HG03135 (cell line): ENCODE measurements around the gene MAL.

ENCODE experiments used
- ATAC-seq: cut with Tn5 transposase; IDR thresholded peaks from one replicate; pipeline ENCODE4 v1.9.1; 2021; ENCODE audit warnings: mild to moderate bottlenecking, moderate library complexity; ENCODE audit not compliant: unreplicated experiment

Gene MAL

DNA sequence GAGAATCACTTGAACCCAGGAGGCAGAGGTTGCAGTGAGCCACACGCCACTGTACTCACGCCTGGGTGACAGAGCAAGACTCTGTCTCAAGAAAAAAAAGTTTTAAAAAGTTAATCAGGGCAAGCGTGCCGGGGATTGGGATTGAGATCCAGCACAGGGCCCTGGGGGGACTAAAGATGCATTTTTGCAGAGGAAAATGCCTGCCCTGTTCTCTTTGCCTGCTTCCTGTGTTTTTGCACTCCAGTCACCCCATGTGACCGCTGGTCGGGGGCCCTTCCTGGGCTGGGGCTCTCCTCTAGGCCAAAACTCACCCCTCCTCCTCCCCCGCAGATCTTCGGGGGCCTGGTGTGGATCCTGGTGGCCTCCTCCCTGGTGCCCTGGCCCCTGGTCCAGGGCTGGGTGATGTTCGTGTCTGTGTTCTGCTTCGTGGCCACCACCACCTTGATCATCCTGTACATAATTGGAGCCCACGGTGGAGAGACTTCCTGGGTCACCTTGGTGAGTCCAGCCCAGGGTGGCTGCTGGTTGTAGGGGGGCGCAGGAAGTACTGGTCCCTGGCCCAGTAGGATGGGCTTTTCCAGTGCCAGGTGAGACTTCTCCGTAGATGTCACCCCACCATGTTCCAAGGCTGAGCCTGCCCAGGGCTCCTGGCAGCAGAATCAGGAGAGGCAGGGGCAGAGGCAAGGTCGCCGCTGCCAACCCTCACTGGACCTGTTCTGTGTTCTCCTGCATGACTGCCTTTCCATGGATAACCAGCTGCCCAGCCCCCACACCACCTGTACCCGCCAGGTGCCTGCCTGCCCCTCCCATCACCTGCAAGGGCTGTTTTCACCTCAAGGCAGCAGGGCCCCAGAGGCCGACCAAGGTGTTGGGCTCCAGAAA lies 22.4 kb downstream of the MAL start:
- no peak for ATAC-seq

DNA sequence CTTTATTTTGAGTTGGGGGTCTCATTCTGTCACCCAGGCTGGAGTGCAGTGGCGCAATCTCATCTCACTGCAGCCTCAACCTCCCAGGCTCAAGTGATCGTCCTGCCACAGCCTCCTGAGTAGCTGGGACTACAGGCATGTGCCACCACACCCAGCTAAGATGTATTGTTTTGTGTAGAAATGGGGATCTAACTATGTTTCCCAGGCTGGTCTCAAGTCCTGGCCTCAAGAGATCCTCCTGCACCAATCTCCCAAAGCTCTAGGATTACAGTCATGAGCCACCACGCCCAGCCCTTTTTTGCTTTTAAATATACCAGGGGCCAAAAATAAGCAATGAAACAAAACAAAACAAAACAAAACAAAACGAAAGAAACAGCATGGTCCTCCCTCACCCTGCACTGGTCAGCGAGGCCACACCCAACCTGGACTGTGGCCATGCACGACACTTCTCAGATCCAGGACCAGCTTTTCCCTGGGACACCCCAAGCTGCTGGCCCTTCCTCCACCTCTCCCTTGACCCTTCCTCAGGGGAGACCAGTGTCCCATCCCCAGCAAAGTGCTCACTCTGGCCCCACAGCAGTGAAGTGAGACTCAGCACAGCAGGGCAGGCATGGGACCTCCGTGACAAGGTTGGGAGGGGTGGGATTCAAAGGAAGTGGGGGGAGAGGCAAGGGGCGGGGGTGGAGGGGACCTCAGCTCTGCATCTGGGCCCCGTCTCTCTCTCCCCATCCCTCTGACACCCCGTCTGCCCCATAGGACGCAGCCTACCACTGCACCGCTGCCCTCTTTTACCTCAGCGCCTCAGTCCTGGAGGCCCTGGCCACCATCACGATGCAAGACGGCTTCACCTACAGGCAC lies 23.5 kb downstream of the MAL start:
- ATAC-seq: no peak

DNA sequence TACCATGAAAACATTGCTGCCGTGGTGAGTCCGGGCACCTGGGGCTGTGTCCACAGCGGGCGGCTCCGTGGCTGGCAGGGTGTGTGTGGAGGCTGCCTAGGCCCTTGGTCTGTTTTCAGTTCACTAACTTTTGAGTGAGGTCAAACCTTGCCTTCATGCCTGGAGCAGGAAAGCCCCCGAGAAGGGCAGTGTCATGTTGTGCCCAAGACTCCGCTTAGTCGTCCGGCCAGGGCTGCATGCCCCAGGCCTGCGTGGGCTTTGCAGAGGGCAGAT lies 24.1 kb downstream of the MAL start:
- ATAC-seq: no peak

DNA sequence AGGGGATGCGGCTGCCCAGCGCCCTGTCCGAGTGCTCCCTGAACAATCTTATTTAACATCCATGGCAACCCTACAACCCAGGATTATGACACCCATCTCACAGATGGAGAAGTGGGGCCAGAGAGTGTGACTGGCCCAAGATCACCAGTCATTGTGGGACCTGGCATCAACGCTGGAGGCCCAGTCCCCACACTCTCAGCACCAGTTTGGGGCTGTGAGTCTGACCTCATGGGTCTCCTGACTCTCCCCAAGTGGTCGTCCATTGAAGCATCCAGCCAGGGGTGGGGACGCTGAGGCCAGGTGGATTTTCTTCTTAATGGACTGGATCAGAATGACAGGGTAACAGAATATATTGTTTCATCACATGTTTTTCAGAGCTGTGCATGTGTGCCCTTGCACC lies 24.5 kb downstream of the MAL start:
- ATAC-seq: no peak

DNA sequence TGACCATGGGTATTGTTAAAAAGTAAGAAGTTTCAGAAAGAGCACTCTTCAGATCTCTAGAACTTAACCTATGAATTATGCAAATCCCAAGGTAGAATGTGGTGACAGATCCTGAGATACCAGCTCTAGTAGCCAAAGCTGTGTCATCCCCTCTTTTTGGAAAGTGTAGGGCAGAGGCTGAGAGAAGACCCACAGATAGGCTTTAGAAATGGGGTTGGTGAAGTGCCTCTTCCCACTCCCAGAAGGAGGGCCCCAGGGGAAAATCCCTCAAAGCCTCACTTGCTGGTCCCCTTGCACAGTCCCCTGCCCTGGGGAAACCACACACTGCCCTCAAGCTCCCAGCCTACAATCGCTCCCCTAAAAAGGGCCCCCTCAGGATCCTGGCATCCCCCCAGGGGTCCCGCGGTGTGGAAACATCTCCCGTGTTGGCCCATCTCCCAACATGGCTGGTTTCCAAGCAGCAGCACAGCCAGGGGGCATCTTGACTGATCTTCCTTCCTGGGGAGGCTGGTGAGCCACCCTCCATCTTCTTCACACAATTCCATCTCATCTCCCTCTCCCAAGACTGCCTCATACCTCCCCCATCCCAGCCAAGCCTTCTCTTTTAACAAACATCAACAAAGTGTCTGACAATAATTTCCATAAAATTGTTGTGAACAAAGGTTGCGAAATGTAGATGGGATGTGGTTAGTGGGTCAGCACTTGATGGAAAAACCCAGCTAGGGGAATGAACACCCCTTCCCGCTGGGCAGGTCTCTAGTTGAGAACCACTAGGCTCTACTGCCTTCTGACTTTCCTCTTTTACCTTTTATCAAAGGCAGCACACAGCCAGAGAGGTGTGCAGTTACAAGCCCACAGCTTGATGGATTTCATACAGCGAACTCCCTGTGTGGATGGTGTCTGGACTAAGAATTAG lies 25.1 kb downstream of the MAL start:
- ATAC-seq: no peak

DNA sequence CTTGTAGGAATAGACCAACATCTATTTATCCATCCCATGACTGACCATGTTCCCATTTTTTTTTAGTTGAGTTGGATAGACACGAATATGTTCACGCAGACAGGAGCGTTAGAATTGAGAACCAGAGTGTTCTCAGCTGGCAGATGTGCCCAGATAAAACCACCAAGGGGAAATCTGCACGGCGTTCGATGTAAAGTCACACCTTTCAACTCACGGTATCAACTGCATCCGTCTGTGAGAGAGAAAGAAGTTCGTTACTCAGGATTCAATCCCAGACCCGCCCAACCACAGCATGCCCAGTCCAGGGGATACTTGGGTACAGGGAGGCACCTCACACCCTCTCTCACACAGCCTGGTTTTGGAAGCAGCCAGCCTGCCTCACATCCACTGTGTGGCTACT lies 26.1 kb downstream of the MAL start:
- ATAC-seq: no peak

DNA sequence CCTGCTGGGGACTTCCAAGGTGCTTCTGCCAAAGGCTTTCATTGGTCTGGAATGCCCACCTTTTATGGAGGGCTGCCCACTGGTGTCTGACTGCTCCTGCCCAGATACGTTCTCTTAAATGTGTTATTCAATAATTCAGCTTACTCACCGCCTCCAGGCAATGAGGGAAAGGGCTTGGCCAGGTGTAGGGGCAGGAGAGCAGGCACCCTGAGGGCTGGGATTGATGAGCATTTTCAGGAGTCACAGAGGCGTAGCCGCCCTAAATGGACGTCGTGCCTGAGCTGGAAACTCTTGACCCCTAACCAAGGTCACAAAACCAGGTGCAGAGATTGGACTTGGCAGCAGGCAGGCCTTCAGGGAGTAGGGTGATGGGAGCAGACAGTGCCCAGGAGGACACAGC lies 26.8 kb downstream of the MAL start:
- ATAC-seq: no peak

DNA sequence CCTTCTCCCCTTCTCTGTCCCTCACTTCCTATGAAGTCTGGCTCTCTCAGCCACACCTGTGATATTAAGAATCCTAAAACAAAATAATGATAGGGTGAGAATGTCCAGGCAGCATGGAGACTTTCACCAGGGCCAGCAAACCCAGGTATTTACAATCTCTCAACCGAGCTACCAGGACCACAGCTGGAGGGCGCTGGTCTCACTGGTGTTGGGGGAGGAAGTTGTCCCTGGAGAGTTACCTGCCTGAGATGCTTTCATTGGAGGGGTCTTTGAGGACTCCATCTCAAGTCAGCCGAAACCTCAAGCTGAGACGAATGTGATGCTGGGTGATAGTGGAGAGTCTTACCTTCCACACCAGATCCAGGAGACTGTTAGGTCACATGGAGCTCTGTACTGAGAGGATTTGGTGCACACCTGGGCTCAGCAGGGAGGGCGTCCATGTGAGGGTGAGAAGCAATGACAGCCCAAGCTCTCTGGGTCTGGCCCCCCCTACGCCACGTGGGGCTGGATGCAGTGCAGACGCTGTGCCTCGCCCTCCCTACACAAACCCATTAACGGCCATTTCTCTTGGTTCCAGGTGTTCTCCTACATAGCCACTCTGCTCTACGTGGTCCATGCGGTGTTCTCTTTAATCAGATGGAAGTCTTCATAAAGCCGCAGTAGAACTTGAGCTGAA lies 27.4 kb downstream of the MAL start:
- ATAC-seq: no peak

DNA sequence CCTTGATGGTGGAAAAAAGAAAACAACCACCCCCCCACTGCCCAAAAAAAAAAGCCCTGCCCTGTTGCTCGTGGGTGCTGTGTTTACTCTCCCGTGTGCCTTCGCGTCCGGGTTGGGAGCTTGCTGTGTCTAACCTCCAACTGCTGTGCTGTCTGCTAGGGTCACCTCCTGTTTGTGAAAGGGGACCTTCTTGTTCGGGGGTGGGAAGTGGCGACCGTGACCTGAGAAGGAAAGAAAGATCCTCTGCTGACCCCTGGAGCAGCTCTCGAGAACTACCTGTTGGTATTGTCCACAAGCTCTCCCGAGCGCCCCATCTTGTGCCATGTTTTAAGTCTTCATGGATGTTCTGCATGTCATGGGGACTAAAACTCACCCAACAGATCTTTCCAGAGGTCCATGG lies 28.0 kb downstream of the MAL start:
- ATAC-seq: no peak

DNA sequence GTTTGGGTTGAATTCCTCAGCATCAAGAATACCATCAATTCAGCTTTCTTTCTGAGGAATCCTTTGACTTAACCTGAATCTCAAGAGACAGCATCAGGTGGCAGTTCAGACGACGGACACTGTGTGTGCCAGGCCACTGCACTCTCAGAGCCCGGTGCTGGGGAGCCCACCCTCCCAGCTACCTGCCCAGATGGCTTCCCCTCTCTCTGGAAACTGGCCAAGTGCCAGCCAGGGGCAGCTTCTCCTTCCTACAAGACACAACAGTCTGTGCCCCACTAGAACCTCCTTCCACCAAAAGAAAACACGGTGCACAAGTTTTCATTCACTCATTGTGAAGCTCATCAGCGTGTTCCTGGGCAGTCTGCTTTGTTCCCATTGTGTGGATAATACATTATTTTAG lies 28.5 kb downstream of the MAL start:
- ATAC-seq: no peak

DNA sequence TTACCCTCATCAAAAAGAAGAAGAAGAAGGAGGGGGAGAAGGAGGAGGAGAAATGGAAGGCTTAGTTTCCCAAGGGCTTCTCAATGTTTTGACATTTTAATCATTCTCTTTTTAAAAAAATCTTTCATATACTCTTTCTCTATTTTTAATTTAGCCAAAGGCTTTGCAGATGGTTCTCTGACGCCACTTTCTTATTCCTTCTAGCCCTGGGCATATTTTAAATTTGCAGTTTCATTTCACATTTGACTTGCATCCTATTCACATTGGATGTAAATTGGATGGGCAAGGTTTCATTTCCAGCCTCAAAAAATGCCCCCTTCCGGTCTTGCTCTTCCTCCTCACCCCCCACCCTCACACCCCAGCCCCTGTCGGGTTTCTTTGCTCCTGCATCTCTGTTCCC lies 29.8 kb downstream of the MAL start:
- no peak for ATAC-seq

DNA sequence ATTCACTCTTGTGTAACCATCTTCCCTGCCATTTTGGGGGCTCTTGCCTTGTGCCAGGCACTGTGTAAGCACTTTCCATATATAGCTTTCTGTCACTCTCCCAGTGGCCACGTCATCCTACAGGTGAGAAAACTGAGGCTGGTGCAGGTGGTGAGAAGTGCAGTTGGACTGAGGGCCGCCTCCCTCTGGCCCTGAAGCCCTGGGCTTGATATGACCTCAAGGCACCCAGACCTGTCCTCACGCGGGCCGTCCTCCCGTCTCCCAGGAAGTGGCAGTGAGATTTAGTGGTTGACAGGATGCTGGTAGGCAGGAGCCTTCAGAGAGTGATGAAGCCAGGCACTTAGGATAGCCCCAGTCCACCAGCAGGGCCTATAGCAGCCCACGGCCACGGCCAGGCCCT lies 30.5 kb downstream of the MAL start:
- ATAC-seq: no peak

DNA sequence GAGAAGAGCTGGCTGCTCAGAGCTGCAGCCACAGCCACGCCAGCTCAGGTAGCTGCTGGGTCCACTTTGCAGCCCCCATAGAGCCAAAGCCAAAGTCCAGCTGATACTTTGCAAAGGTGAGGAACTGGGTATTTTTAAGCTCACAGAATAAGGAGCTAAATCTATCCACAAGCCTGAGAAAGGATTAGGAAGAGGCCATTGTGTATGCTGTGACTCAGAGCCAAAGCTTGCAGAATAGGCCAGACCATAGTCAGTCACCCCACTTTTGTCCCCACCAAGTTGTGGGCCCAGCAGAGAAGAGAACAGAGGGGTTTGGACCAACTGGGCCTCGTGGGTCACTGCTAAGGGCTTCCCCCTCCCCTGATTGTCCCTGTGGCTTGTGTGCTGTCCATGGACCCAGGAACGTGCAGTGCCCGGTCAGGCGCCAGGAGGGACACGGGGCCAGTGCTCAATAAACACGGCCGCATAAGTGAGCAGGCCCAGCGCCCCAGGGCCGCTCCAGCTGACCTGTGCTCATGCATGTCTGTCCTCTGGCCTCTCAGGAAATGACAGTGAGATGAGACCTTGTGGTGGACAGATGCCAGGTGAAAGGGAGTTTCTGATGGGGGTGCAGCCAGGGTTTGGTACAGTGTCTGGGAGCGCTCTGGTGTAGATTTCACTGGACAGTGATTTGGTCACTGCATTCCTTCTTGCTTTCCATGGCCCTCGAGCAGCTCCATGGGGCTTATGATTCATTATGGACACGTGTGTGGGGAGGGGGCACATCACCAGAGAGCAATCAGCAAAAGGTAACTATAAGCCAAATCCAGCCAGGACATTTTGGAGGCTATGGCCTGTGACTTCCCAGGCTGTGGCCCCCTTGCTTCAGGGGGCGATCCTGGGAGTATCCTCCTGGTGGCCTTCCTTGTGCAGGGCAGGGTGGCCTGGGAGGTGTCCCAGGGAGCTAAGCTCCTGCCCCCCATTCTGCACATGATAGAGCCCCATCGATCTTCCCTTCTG lies 31.3 kb downstream of the MAL start:
- ATAC-seq: no peak

DNA sequence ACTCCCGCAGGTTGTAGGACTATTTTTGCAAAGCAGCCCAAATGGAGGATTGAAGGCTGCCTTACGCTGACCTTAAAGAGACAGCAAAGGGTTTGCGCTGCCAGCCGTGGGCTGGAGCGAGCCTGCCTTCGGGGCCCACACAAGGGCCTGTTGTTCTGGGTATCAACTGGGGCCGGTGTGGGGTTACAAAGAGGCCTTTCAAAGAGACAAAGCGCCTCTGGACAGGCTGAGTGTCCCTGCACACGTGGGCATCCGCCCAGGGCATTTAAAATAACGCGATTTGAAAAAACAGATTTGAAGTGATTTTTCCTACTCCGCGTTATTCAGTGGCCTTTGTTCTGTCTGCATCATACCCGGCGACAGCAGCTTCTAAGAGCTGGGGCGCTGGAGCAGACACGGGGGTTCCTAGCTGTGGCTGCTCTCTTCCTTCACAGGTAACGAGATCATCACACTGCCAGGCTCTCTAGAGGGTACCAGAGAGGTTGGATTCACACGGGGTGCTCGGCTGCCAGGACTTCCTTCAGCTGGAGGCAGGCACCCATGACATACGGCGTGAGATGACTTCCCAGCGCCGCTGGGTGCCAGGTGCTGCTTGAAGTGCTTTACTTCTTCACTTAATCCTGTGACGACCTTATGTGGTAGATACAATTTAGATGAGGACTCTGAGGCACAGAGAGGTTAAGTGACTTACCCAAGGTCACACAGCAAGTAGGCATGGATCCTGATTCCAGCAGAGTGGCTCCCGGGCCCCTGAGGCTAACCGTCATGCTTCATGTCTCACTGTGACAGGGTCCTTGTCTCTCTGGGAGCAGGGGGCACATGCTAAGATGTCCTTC lies 32.2 kb downstream of the MAL start:
- ATAC-seq: no peak

DNA sequence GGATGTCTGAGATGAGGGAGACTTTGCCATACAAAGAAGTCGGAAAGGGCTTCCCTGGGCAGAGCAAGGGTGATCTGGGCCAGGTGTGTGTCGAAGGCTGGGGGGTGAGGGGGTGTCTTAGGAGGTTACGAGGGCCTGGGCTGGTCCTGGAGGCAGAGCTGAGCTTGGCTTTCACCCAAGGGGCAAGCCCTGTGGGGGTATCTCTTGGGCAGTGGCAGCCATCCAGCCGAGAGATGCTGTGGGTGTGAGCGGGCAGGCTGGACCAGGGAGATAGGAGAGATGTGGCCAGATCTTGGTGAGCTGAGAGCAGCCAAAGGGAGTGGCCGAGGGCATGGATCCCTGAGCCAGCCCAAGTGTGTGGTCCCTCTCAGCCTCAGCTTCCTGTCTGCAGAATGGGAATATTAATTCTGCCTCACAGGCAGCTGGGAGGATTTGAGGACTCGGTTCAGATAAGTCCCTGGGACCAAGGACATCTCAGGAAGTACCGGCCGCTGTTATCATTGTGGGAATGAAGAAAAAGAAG lies 33.0 kb downstream of the MAL start:
- no peak for ATAC-seq

DNA sequence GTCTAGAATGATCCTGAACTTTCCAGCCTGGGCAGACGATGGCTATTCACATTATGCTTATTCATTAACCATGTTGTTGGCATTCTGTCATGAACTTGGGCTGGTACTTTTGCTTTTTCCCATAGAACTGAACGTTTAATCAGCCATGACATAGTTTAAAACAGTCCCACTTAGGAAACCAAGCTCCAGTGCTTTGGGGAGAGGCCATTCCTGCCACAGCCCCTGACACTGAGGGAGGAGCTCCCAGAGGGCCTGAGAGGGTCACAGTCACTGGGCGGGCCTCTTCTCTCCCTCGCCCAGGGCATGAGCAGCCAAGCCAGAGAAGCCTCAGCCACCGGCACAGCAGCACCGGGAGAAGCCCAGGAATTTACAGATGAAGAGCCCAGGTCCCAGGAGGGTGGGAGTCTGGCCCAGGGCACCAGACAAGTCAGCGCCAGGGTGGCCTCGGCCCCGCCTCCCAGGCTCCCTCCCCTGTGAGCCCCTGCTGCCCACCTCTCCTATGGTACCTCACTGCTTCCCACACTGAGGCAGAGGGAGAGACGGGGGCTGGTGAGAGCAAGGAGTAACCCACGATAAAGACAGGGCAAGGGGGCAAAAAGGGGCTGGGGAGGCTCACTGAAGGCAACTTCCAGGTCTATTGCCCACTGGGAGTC lies 33.6 kb downstream of the MAL start:
- ATAC-seq: no peak

DNA sequence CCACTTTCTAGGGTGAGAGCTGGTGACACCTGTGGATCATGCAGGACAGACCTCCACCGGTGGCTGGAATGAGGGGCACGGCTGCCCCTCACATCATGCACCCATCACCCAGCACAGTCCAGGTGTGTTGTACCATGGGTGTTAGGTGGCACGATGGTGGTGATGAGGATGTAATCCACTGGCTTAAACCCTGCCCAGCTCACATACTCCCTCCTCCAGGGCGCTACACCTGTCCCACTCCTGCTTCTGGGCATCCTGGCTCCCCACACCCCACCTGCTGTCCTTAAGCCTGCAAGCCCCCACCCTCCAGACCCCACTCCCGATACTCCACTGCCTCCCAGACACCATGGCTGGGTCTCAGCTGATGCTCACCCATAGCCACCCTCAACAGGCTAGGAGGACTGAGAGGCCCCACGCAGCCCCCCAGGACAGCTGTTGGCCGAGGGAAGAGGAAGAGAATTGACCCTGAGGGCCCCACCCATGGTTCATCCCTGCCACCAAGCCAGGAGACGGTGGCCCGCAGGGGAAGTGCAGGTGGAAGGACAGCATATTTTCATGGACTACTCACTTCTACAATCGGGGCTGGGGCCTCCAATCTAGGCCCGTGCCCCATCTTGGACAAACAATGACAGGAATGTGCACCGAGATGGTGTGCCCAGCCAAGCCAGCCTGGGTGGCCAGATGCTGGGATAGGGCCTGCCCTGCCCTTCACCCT lies 34.3 kb downstream of the MAL start:
- no peak for ATAC-seq
